Liver (tissue), 9 donors: ENCODE data around the gene CLCN7. TPM values are rescaled to one million over a fixed set of nuclear protein-coding genes. Genes with fewer than 3 reads are reported as not detected.

Experiments
- DNase-seq: peaks from one replicate; pipeline ENCODE4 v3.0.0-alpha.2; 2017; ENCODE audit warnings: low spot score
- H3K27ac ChIP-seq, 2 donors: one replicate each; pipeline ENCODE4 v1.7.0; 2013; ENCODE audit warnings: inconsistent platforms in 2 of 2, low read length in 2 of 2, control low read depth in 1 of 2, low read depth in 1 of 2, mild to moderate bottlenecking in 1 of 2
- H3K27me3 ChIP-seq, 4 donors: one replicate each; pipeline versions ENCODE4 v1.6.1 to v1.7.0; 2013; ENCODE audit warnings: low read length in 3 of 4, inconsistent platforms in 1 of 4, mild to moderate bottlenecking in 1 of 4, moderate library complexity in 1 of 4; ENCODE audit not compliant: control insufficient read depth in 4 of 4, insufficient read depth in 4 of 4
- H3K36me3 ChIP-seq, 4 donors: one replicate each; pipeline versions ENCODE4 v1.6.1 to v1.7.0; 2013; ENCODE audit warnings: low read length in 3 of 4, mild to moderate bottlenecking in 3 of 4, low read depth in 1 of 4, moderate library complexity in 1 of 4; ENCODE audit not compliant: control insufficient read depth in 4 of 4, insufficient read depth in 3 of 4
- H3K4me1 ChIP-seq, 4 donors: one replicate each; pipeline versions ENCODE4 v1.6.1 to v1.7.0; 2013; ENCODE audit warnings: low read length in 3 of 4, mild to moderate bottlenecking in 3 of 4, moderate library complexity in 1 of 4; ENCODE audit not compliant: control insufficient read depth in 4 of 4, insufficient read depth in 4 of 4
- H3K4me3 ChIP-seq, 3 donors: one replicate each; pipeline versions ENCODE4 v1.6.1 to v1.7.0; 2013; ENCODE audit warnings: low read length in 3 of 3, control low read depth in 1 of 3, low read depth in 1 of 3, mild to moderate bottlenecking in 1 of 3
- H3K9ac ChIP-seq, 2 donors: one replicate each; pipeline ENCODE4 v1.7.0; 2013; ENCODE audit warnings: low read length in 2 of 2, mild to moderate bottlenecking in 2 of 2, moderate library complexity in 2 of 2, control low read depth in 1 of 2, low read depth in 1 of 2
- H3K9me3 ChIP-seq, 4 donors: one replicate each; pipeline versions ENCODE4 v1.6.1 to v1.7.0; 2013; ENCODE audit warnings: low read length in 3 of 4; ENCODE audit not compliant: control insufficient read depth in 4 of 4
- EGR1 ChIP-seq, 2 donors: IDR thresholded peaks; 2 replicates each; pipeline ENCODE4 v1.6.1; 2016 to 2018; ENCODE audit warnings: antibody characterized with exemption in 2 of 2, low read depth in 2 of 2
- FOXA2 ChIP-seq: IDR thresholded peaks from 2 replicates; pipeline ENCODE4 v1.6.1; 2016; ENCODE audit warnings: antibody characterized with exemption
- GABPA ChIP-seq, 2 donors: IDR thresholded peaks in 1 of 2; conservative IDR thresholded peaks in 1 of 2; 2 replicates each; pipeline ENCODE4 v1.6.1; 2016; ENCODE audit warnings: antibody characterized with exemption in 2 of 2, mild to moderate bottlenecking in 1 of 2, moderate library complexity in 1 of 2
- HNF4G ChIP-seq: IDR thresholded peaks from 2 replicates; pipeline ENCODE4 v1.6.1; 2016; ENCODE audit warnings: antibody characterized with exemption
- JUND ChIP-seq, 2 donors: IDR thresholded peaks; 2 replicates each; pipeline ENCODE4 v1.6.1; 2016; ENCODE audit warnings: antibody characterized with exemption in 2 of 2
- MAX ChIP-seq: IDR thresholded peaks from 2 replicates; pipeline ENCODE4 v1.6.1; 2016; ENCODE audit warnings: antibody characterized with exemption
- NR2F2 ChIP-seq: IDR thresholded peaks from 2 replicates; pipeline ENCODE4 v1.6.1; 2016; ENCODE audit warnings: antibody characterized with exemption
- RAD21 ChIP-seq, 2 donors: IDR thresholded peaks; 2 replicates each; pipeline ENCODE4 v1.6.1; 2016; ENCODE audit warnings: antibody characterized with exemption in 2 of 2, mild to moderate bottlenecking in 2 of 2
- REST ChIP-seq: IDR thresholded peaks from 2 replicates; pipeline ENCODE4 v1.6.1; 2016; ENCODE audit warnings: antibody characterized with exemption, mild to moderate bottlenecking
- RXRA ChIP-seq, 2 donors: IDR thresholded peaks; 2 replicates each; pipeline ENCODE4 v1.6.1; 2017 to 2018; ENCODE audit warnings: antibody characterized with exemption in 2 of 2, mild to moderate bottlenecking in 1 of 2
- SP1 ChIP-seq: IDR thresholded peaks from 2 replicates; pipeline ENCODE4 v1.6.1; 2018; ENCODE audit warnings: antibody characterized with exemption, mild to moderate bottlenecking
- TAF1 ChIP-seq: conservative IDR thresholded peaks from 2 replicates; pipeline ENCODE4 v1.6.1; 2016; ENCODE audit warnings: antibody characterized with exemption, mild to moderate bottlenecking
- YY1 ChIP-seq: IDR thresholded peaks from 2 replicates; pipeline ENCODE4 v1.6.1; 2016; ENCODE audit warnings: antibody characterized with exemption, mild to moderate bottlenecking
- ZBTB33 ChIP-seq: IDR thresholded peaks from 2 replicates; pipeline ENCODE4 v1.6.1; 2016; ENCODE audit warnings: antibody characterized with exemption
- WGBS: extraction: QIAGEN DNeasy Blood & Tissue Kit; methylation state at CpG from one replicate; pipeline ENCODE4 v1.1.7; 2013; 5-methylcytosine and 5-hydroxymethylcytosine counted together
- polyA plus RNA-seq, 2 donors: library from polyadenylated mRNA; stranded (reverse) in 1 of 2; unstranded in 1 of 2; fragments of 200-250 nt in 1 of 2; fragments of >200 nt in 1 of 2; fragmentation: Nextera tagmentation in 1 of 2; extraction: Ambion mirVana in 1 of 2; gene quantifications; one replicate each; pipeline versions ENCODE4 v1.2.1 to v1.2.3, GENCODE V29; 2013 to 2015
- total RNA-seq, 2 donors: library from RNA; depleted of rRNA; stranded (reverse); fragments of >200 nt; gene quantifications; one replicate each; pipeline ENCODE4 v1.2.3, GENCODE V29; 2014
- TF ChIP-seq, protein P1 (sequence below): fragments of 150-350 bp; IDR thresholded peaks from 2 replicates; pipeline ENCODE4 v1.5.1; 2017; ENCODE audit warnings: improper control_type of control experiment, low read depth, low read length; ENCODE audit not compliant: missing input control
- donor health status: healthy.
- donor health status: healthy.
- donor health status: healthy.
- donor health status: healthy.
- donor health status: healthy.

CLCN7 gene
- total and polyA plus RNA-seq, 4 donors: 13.9 to 36.2 (median 30.2) TPM

DNA sequence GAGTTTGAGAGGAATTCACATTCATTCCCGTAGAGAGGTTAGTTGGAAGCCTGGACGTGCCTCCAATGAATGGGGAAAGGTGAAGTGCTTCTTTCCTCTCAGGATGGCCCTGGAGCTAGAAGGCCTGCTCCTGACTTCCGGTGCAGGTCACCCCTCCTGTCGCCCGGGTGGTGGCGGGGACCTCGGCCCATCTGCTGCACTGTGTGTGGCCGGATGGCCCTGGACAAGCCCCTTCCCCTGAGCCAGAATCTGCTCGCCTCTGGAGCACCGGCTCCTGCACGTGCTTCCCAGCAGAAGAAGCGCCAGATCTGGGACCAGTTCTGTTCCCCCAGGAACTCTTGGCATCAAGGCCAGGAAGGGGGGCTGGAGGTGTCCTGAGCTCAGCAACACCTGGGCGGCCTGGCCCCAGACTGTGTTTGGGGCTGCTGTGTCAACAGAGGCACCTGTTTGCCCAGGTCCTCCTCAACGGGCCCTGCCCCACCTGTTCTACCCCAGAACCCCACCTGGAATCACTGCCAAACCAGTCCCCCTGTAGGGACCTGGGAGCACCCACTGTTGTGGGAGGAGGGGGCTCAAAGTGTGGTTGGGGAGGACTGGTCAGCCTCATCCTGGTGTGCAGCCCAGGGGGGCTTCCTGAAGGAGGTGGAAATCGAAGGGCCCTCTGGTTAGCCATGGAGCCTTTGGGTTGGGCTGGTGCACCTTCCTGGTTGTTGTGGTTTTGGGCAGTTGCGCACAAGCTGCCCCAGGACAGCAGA lies 49.0 kb downstream of the CLCN7 start:
- WGBS: 93% methylated on average over 16 of the region's 16 CpGs
- Histone ChIP-seq H3K9me3 (no peaks in the 10 kb centered on the region), H3K9ac (no peak overlapping the region), H3K4me3 (no peak overlapping the region), H3K4me1 (peaks cover 1 to 10% (median 8%) of the 10 kb centered on the region in 4 donors), H3K27ac (no peak overlapping the region), H3K27me3 (no peaks in the 10 kb centered on the region), H3K36me3 (no peaks in the 10 kb centered on the region)
- no peak for DNase-seq
- no peak for TF ChIP-seq JUND (IDR thresholded peaks at IDR 0.05)
- no peak for TF ChIP-seq ZBTB33
- no peak for TF ChIP-seq MAX
- no peak for TF ChIP-seq REST
- no peak for TF ChIP-seq RAD21 (IDR thresholded peaks at IDR 0.05)
- no peak for TF ChIP-seq EGR1 (IDR thresholded peaks at IDR 0.05; ENCODE audit: low read depth in 2 of 2)
- TF ChIP-seq FOXA2: no peak
- TF ChIP-seq SP1: no peak
- TF ChIP-seq HNF4G: no peak
- TF ChIP-seq GABPA (IDR thresholded peaks at IDR 0.05 in 1 of 2, conservative IDR thresholded peaks at IDR 0.05 in 1 of 2): no peak
- no peak for TF ChIP-seq TAF1
- TF ChIP-seq RXRA (IDR thresholded peaks at IDR 0.05): no peak
- no peak for TF ChIP-seq NR2F2

DNA sequence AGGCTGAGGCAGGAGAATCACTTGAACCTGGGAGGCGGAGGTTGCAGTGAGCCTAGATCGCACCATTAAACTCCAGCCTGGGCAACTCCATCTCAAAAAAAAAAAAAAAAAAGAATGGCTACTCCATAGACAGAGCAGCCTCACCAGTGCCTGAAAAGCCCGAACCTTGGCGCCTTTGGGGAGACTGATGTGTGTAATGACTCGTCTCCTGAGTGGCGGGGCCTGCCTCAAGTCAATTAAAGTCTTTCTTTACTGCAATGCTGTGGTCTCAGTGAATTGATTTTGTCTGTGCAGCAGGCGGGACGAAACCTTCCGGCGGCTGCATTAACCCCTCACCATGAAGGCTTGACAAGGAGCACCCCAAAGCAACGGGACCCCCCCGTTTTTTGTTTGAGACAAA lies 50.8 kb downstream of the CLCN7 start:
- peaks cover 3 to 12% (median 11%) of the 10 kb centered on the region in 4 donors for H3K4me1 ChIP-seq
- 96% methylated on average over 12 of the region's 12 CpGs for WGBS
- no peak overlapping the region for H3K9ac ChIP-seq
- H3K27me3 ChIP-seq: no peaks in the 10 kb centered on the region
- DNase-seq: no peak
- no peaks in the 10 kb centered on the region for H3K9me3 ChIP-seq
- no peak overlapping the region for H3K27ac ChIP-seq
- no peak for TF ChIP-seq YY1
- TF ChIP-seq REST: no peak
- TF ChIP-seq GABPA (IDR thresholded peaks at IDR 0.05 in 1 of 2, conservative IDR thresholded peaks at IDR 0.05 in 1 of 2): no peak
- no peak for TF ChIP-seq MAX
- no peak for TF ChIP-seq EGR1 (IDR thresholded peaks at IDR 0.05; ENCODE audit: low read depth in 2 of 2)
- no peak for TF ChIP-seq NR2F2
- TF ChIP-seq, protein P1, sequence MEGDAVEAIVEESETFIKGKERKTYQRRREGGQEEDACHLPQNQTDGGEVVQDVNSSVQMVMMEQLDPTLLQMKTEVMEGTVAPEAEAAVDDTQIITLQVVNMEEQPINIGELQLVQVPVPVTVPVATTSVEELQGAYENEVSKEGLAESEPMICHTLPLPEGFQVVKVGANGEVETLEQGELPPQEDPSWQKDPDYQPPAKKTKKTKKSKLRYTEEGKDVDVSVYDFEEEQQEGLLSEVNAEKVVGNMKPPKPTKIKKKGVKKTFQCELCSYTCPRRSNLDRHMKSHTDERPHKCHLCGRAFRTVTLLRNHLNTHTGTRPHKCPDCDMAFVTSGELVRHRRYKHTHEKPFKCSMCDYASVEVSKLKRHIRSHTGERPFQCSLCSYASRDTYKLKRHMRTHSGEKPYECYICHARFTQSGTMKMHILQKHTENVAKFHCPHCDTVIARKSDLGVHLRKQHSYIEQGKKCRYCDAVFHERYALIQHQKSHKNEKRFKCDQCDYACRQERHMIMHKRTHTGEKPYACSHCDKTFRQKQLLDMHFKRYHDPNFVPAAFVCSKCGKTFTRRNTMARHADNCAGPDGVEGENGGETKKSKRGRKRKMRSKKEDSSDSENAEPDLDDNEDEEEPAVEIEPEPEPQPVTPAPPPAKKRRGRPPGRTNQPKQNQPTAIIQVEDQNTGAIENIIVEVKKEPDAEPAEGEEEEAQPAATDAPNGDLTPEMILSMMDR: no peak
- H3K36me3 ChIP-seq: no peaks in the 10 kb centered on the region
- H3K4me3 ChIP-seq: no peak overlapping the region
